ENCODE data around the gene GMDS. TPM values are rescaled to one million over a fixed set of nuclear protein-coding genes. Genes with fewer than 3 reads are reported as not detected.

GMDS gene
- total RNA-seq, 2 experiments from 2014 or later: 13.9 to 16.4 TPM

GRCh38 chr6:1689141-1689540, 556.3 kb downstream of the GMDS start:
- ChIA-PET POLR2A (interaction anchor here (0.7 kb wide), 1 partner anchor 122 kb away, joined by 3 read pairs; no protein-coding TSS in a partner anchor), CTCF (no interaction called here)
- intact Hi-C loops (cut with DNase I, micrococcal nuclease): no loop called here
- peaks cover 3% of the 10 kb centered on the region for H3K9me3 Mint-ChIP-seq
- Histone ChIP-seq H3K4me3 (ENCODE audit: low read length) (no peak overlapping the region), H3K9me3 (ENCODE audit: control insufficient read depth in 1 of 2, insufficient read depth in 1 of 2, low read length in 2 of 2) (no peaks in the 10 kb centered on the region), H3K27me3 (ENCODE audit: control insufficient read depth in 1 of 2, insufficient read depth in 2 of 2, low read length in 2 of 2) (no peaks in the 10 kb centered on the region), H3K36me3 (ENCODE audit: insufficient read depth, low read length) (no peaks in the 10 kb centered on the region), H3K27ac (ENCODE audit: low read depth in 1 of 2, low read length in 2 of 2) (no peak overlapping the region), H3K4me1 (ENCODE audit: insufficient read depth, low read length) (no peaks in the 10 kb centered on the region)
- ATAC-seq (ENCODE audit: poor library complexity): no peak
- peaks cover 8% of the 10 kb centered on the region for H3K36me3 Mint-ChIP-seq (ENCODE audit: low read depth)
- no peak for DNase-seq
- no peaks in the 10 kb centered on the region for H3K4me1 Mint-ChIP-seq (ENCODE audit: low read depth)
- H3K27me3 Mint-ChIP-seq: no peaks in the 10 kb centered on the region
- H3K27ac Mint-ChIP-seq: no peak overlapping the region
- H3K4me3 Mint-ChIP-seq: no peak overlapping the region
- TF ChIP-seq, protein P1, sequence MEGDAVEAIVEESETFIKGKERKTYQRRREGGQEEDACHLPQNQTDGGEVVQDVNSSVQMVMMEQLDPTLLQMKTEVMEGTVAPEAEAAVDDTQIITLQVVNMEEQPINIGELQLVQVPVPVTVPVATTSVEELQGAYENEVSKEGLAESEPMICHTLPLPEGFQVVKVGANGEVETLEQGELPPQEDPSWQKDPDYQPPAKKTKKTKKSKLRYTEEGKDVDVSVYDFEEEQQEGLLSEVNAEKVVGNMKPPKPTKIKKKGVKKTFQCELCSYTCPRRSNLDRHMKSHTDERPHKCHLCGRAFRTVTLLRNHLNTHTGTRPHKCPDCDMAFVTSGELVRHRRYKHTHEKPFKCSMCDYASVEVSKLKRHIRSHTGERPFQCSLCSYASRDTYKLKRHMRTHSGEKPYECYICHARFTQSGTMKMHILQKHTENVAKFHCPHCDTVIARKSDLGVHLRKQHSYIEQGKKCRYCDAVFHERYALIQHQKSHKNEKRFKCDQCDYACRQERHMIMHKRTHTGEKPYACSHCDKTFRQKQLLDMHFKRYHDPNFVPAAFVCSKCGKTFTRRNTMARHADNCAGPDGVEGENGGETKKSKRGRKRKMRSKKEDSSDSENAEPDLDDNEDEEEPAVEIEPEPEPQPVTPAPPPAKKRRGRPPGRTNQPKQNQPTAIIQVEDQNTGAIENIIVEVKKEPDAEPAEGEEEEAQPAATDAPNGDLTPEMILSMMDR (IDR thresholded peaks at IDR 0.05): no peak

- ChIA-PET POLR2A (interaction anchor here (0.7 kb wide), 1 partner anchor 123 kb away, joined by 3 read pairs; no protein-coding TSS in a partner anchor), CTCF (no interaction called here)
- Mint-ChIP-seq H3K4me3 (no peak overlapping the region), H3K4me1 (ENCODE audit: low read depth) (no peaks in the 10 kb centered on the region), H3K27me3 (no peaks in the 10 kb centered on the region), H3K9me3 (peaks cover 3% of the 10 kb centered on the region), H3K27ac (no peak overlapping the region), H3K36me3 (ENCODE audit: low read depth) (peaks cover 8% of the 10 kb centered on the region)
- intact Hi-C loops (cut with DNase I, micrococcal nuclease): no loop called here
- TF ChIP-seq, protein P1 (IDR thresholded peaks at IDR 0.05): no peak
- H3K4me1 ChIP-seq (ENCODE audit: insufficient read depth, low read length): no peaks in the 10 kb centered on the region
- DNase-seq (no peak), ATAC-seq (ENCODE audit: poor library complexity) (no peak)
- no peaks in the 10 kb centered on the region for H3K27me3 ChIP-seq (ENCODE audit: control insufficient read depth in 1 of 2, insufficient read depth in 2 of 2, low read length in 2 of 2)
- H3K36me3 ChIP-seq (ENCODE audit: insufficient read depth, low read length): no peaks in the 10 kb centered on the region
- H3K9me3 ChIP-seq (ENCODE audit: control insufficient read depth in 1 of 2, insufficient read depth in 1 of 2, low read length in 2 of 2): no peaks in the 10 kb centered on the region
- no peak overlapping the region for H3K4me3 ChIP-seq (ENCODE audit: low read length)
- H3K27ac ChIP-seq (ENCODE audit: low read depth in 1 of 2, low read length in 2 of 2): no peak overlapping the region
These were observed 557.0 kb downstream of the GMDS start for GRCh38 chr6:1688396-1688795.

DNA sequence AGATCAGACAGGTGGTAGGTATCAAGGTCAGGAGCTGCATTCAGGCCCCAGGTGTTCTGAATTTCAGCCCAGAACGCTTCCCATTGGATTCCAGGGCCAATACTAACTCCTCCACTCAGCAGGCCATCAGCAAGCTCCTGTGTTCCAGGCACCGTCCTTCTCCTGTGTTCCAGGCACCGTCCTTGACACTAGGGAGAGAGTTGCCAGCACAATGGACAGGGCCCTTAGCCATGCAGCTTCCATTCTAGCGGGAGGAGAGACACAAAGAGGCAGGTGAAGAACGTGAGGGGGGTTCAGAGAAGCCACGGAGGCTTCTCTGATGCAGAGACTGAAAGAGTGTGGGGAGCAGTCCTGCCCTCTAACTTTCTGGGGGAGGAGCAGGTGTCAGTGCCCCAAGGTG, 558.0 kb downstream of the GMDS start:
- Mint-ChIP-seq H3K27ac (no peak overlapping the region), H3K9me3 (no peaks in the 10 kb centered on the region), H3K27me3 (no peaks in the 10 kb centered on the region), H3K4me3 (no peak overlapping the region), H3K4me1 (ENCODE audit: low read depth) (no peaks in the 10 kb centered on the region), H3K36me3 (ENCODE audit: low read depth) (peaks cover 8% of the 10 kb centered on the region)
- H3K4me3 ChIP-seq (ENCODE audit: low read length): no peak overlapping the region
- TF ChIP-seq, protein P1 (IDR thresholded peaks at IDR 0.05): no peak
- no peaks in the 10 kb centered on the region for H3K4me1 ChIP-seq (ENCODE audit: insufficient read depth, low read length)
- H3K36me3 ChIP-seq (ENCODE audit: insufficient read depth, low read length): no peaks in the 10 kb centered on the region
- ChIA-PET POLR2A (no interaction called here), CTCF (no interaction called here)
- H3K27ac ChIP-seq (ENCODE audit: low read depth in 1 of 2, low read length in 2 of 2): no peak overlapping the region
- DNase-seq (no peak), ATAC-seq (ENCODE audit: poor library complexity) (no peak)
- H3K9me3 ChIP-seq (ENCODE audit: control insufficient read depth in 1 of 2, insufficient read depth in 1 of 2, low read length in 2 of 2): no peaks in the 10 kb centered on the region
- no peaks in the 10 kb centered on the region for H3K27me3 ChIP-seq (ENCODE audit: control insufficient read depth in 1 of 2, insufficient read depth in 2 of 2, low read length in 2 of 2)
- intact Hi-C loops (cut with DNase I, micrococcal nuclease): no loop called here

All from CD4-positive, alpha-beta T cell (primary cell).